IPS-15b (cell line): ENCODE results near the gene ZFY.
"Not testable (repeated sequence)": the region's sequence is repeated elsewhere in the genome, so short reads cannot be mapped to it uniquely, and the experiment has no call there.

ENCODE experiments used
- H3K27me3 ChIP-seq: one replicate; pipeline ENCODE4 v1.6.1; 2013; ENCODE audit warnings: low read length; ENCODE audit not compliant: control insufficient read depth, insufficient read depth
- H3K36me3 ChIP-seq: one replicate; pipeline ENCODE4 v1.6.1; 2013; ENCODE audit warnings: low read length; ENCODE audit not compliant: control insufficient read depth, insufficient read depth
- H3K4me1 ChIP-seq: one replicate; pipeline ENCODE4 v1.6.1; 2013; ENCODE audit warnings: mild to moderate bottlenecking, low read length; ENCODE audit not compliant: control insufficient read depth, insufficient read depth
- H3K4me3 ChIP-seq: one replicate; pipeline ENCODE4 v1.5.1; 2013; ENCODE audit warnings: low read depth, low read length
- H3K9ac ChIP-seq: one replicate; pipeline ENCODE4 v1.6.1; 2013; ENCODE audit warnings: low read depth, mild to moderate bottlenecking, low read length
- H3K9me3 ChIP-seq: one replicate; pipeline ENCODE4 v1.6.1; 2013; ENCODE audit warnings: mild to moderate bottlenecking, low read length; ENCODE audit not compliant: control insufficient read depth, insufficient read depth

The ZFY gene

DNA sequence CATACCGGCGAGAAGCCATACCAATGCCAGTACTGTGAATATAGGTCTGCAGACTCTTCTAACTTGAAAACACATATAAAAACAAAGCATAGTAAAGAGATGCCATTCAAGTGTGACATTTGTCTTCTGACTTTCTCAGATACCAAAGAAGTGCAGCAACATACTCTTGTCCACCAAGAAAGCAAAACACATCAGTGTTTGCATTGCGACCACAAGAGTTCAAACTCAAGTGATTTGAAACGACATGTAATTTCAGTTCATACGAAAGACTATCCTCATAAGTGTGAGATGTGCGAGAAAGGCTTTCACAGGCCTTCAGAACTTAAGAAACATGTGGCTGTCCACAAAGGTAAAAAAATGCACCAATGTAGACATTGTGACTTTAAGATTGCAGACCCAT is 44.1 kb downstream of the ZFY start:
- Histone ChIP-seq H3K4me1 (no peaks in the 10 kb centered on the region), H3K36me3 (no peaks in the 10 kb centered on the region), H3K4me3 (no peak overlapping the region), H3K27me3 (no peaks in the 10 kb centered on the region), H3K9ac (no peak overlapping the region), H3K9me3 (no peaks in the 10 kb centered on the region)

DNA sequence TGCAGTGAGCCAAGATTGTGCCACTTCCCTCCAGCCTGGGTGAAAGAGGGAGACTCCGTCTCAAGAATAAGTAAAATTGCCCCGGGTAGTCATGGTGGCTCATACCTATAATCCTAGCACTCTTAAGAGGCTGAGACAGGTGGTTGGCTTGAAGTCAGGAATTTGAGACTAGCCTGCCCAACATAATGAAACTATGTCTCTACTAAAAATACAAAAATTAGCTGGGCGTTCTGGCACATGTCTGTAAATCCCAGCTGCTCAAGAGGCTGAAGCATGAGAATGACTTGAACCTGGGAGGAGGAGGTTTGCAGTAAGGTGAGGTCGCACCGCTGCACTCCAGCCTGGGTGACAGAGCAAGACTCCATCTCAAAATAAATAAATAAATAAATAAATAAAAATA is 49.3 kb downstream of the ZFY start:
- Histone ChIP-seq H3K36me3 (no peaks in the 10 kb centered on the region), H3K4me1 (no peaks in the 10 kb centered on the region), H3K4me3 (no peak overlapping the region), H3K27me3 (no peaks in the 10 kb centered on the region), H3K9ac (no peak overlapping the region), H3K9me3 (no peaks in the 10 kb centered on the region)

DNA sequence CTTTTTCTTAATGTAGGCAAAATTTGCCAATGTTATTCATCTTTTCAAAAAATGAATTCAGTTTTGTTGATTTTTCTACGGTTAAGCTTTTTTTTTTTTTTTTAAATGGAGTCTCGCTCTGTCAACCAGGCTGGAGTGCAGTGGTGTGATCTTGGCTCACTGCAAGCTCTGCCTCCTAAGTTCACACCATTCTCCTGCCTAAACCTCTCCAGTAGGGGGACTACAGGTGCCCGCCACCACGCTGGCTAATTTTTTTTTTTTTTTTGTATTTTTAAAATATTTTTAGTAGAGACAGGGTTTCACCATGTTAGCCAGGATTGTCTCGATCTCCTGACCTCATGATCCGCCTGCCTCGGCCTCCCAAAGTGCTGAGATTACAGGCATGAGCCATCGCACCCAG is 52.0 kb downstream of the ZFY start:
- H3K4me1 ChIP-seq, H3K9ac ChIP-seq, H3K4me3 ChIP-seq, H3K9me3 ChIP-seq, H3K36me3 ChIP-seq, H3K27me3 ChIP-seq: not testable (repeated sequence)

DNA sequence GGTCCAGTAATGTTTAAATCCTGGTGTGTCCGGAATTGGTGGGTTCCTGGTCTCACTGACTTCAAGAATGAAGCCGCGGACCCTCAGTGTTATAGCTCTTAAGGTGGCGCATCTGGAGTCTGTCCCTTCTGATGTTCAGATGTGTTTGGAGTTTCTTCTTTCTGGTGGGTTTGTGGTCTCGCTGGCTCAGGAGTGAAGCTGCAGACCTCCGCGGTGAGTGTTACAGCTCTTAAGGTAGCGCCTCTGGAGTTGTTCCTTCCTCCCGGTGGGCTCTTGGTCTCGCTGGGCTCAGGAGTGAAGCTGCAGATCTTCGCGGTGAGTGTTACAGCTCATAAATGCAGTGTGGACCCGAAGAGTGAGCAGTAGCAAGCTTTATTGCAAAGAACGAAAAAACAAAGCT is 62.2 kb downstream of the ZFY start:
- H3K9me3 ChIP-seq, H3K36me3 ChIP-seq, H3K4me3 ChIP-seq, H3K27me3 ChIP-seq, H3K9ac ChIP-seq, H3K4me1 ChIP-seq: not testable (repeated sequence)

DNA sequence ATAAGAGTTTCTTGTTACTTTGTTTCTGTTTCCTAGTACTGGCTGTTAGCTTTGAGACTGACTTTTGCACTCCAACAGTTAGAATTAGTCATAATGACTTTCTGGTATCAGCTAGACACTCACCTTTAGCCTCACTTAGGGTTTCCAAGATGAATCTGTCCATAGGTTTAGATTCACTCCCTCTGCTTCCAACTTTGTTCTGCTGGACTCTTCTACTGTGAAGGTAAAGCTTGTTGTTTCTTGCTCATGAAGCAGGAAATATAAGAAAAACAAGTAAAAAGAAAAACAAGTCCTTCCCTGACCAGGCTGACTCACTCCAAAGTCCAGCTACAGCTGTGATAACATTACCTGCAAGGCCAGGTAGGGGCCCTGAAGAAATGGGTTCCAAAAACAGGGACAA is 67.0 kb downstream of the ZFY start:
- no peaks in the 10 kb centered on the region for H3K27me3 ChIP-seq
- no peaks in the 10 kb centered on the region for H3K4me1 ChIP-seq
- no peak overlapping the region for H3K4me3 ChIP-seq
- H3K9ac ChIP-seq = no peak overlapping the region
- no peaks in the 10 kb centered on the region for H3K9me3 ChIP-seq
- no peaks in the 10 kb centered on the region for H3K36me3 ChIP-seq

DNA sequence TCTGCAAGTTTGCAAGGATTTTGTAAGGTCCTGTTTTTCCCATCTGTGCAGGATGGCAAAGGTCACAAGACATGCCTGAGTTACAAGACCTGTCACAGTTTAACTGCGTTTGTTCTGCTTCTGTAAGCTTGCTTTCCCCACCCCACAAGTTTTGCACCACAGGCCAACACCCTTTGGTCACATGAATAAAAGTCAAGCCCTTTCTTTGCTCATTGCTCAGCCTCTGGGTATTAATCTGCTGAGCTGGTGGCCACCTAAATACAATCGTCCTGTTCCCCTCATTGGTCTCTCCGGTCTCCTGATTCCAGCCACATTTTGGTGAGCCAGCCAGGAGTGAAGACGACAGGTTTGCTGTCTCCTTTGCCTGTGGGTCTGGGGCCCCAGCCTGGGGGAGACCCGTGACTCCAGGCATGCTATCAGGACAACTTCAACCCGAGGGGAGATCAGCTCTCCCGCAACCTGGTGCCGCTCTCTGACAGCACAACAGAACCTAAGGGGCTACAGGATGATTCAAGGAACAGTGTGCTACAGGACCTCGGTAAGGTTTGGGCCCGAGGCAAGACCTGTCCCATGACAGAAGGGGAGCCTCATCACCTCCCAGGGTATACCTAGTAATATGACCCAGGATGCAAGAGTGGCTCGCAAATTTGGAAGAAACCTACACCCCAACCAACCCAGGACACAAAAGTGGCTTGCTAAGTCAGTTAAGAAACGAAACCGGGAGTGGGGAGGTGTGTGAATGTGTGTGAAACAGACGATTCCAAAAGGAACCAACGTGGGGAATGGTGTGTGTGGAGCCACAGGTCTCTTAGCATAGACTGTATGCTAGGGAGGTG is 67.7 kb downstream of the ZFY start:
- H3K4me1 ChIP-seq = no peaks in the 10 kb centered on the region
- no peaks in the 10 kb centered on the region for H3K36me3 ChIP-seq
- no peaks in the 10 kb centered on the region for H3K27me3 ChIP-seq
- H3K9ac ChIP-seq = no peak overlapping the region
- H3K4me3 ChIP-seq = no peak overlapping the region
- no peaks in the 10 kb centered on the region for H3K9me3 ChIP-seq

DNA sequence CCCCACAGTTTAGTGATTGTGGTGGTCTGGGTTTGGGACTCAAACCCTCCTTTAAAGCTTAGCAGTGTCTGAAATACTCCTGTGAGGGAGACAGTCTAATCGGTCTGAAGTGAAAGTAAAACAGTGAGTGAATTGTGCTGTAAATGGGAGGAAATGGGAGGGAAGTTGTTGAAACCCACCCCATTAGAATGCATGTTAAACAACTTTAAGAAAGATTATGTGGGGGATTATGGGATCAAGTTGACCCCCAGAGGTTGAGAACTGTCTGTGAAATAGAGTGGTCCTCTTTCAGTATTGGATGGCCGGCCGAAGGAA is 68.3 kb downstream of the ZFY start:
- no peaks in the 10 kb centered on the region for H3K4me1 ChIP-seq

DNA sequence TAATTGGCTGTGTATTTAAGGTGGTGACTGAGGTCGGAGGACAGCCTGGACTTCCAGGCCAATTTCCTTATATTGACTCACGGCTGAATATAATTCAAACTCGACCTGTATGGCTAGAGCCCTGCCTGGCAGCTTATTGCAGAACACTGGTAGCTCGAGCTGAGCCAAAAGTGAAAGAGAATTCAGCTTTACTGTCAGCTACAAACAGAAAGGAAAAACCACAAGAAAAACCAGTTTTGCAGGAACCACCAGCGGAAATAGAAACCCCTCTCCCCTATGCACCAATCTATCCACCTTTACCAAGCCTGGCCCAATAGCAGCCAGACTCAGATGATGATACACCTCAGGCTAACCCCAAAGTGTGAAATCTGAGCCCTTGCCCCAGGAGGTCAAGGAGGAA is 68.7 kb downstream of the ZFY start:
- Histone ChIP-seq H3K27me3 (no peaks in the 10 kb centered on the region), H3K4me3 (no peak overlapping the region), H3K9ac (no peak overlapping the region), H3K9me3 (no peaks in the 10 kb centered on the region), H3K36me3 (no peaks in the 10 kb centered on the region), H3K4me1 (no peaks in the 10 kb centered on the region)

More for the DNA sequence above, 68.3 kb downstream of the ZFY start:
- Histone ChIP-seq H3K36me3 (no peaks in the 10 kb centered on the region), H3K27me3 (no peaks in the 10 kb centered on the region), H3K9ac (no peak overlapping the region), H3K9me3 (no peaks in the 10 kb centered on the region), H3K4me3 (no peak overlapping the region)

DNA sequence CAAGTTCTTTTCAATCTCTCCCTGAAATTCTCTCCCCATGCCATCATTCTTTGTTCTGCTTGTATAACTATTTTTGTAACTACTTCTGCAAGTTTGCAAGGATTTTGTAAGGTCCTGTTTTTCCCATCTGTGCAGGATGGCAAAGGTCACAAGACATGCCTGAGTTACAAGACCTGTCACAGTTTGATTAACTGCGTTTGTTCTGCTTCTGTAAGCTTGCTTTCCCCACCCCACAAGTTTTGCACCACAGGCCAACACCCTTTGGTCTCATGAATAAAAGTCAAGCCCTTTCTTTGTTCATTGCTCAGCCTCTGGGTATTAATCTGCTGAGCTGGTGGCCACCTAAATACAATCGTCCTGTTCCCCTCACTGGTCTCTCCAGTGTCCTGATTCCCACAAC is 70.8 kb downstream of the ZFY start:
- H3K4me1 ChIP-seq, H3K36me3 ChIP-seq, H3K4me3 ChIP-seq, H3K9ac ChIP-seq, H3K9me3 ChIP-seq, H3K27me3 ChIP-seq: not testable (repeated sequence)

DNA sequence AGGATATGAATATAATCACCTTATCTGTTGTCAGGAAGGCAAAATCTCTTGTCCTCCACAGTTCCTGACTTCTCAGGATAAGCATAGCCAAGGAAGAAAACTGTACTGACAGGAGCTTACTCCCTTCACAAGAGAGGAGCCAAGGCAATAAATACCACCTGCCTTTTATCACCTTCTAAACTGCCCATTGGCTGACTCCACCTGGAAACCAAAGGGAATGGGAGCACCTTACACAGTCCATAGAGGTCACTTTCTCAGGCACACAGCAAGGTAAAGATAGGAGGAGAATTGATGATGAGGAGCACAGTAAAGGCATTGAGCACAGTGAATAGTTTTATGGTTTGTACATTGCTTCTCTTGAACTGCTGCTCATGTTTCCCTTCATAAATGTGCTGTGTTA is 72.8 kb downstream of the ZFY start:
- no peak overlapping the region for H3K4me3 ChIP-seq

DNA sequence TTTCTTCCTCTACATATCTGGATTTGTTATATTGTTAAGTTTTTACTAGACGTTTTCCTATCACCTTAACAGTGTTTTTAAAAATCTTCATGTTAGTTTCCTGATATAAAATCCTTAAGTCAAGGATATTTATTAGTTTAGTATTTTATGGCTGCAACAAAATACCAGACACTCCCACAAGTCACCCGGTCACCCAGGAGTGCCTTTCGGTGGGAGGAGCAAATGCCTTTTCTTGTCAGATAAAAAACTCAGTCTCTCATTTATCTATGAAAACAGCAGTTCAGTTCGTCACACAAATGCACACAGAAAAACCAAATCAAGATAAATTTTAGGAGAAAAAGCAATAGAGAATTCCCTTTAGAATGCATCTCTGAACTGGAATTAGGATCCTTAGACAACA is 77.0 kb downstream of the ZFY start:
- Histone ChIP-seq H3K4me1 (no peaks in the 10 kb centered on the region), H3K36me3 (no peaks in the 10 kb centered on the region), H3K27me3 (no peaks in the 10 kb centered on the region), H3K9me3 (no peaks in the 10 kb centered on the region), H3K9ac (no peak overlapping the region), H3K4me3 (no peak overlapping the region)

More for the DNA sequence above, 72.8 kb downstream of the ZFY start:
- H3K27me3 ChIP-seq = no peaks in the 10 kb centered on the region
- H3K36me3 ChIP-seq = no peaks in the 10 kb centered on the region
- no peaks in the 10 kb centered on the region for H3K4me1 ChIP-seq
- H3K9ac ChIP-seq = no peak overlapping the region
- no peaks in the 10 kb centered on the region for H3K9me3 ChIP-seq

DNA sequence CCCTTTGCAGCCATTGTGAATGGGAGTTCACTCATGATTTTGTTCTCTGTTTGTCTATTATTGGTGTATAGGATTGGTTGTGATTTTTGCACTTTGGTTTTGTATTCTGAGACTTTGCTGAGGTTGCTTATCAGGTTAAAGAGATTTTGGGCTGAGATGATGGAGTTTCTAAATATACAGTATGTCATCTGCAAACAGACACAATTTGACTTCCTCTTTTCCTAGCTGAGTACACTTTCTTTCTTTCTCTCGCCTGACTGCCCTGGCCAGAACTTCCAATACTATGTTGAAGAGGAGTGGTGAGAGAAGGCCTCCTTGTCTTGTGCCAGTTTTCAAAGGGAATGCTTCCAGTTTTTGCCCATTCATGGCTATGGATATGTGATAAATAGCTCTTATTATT is 81.4 kb downstream of the ZFY start:
- Histone ChIP-seq H3K9me3 (no peaks in the 10 kb centered on the region), H3K4me1 (no peaks in the 10 kb centered on the region), H3K27me3 (no peaks in the 10 kb centered on the region), H3K9ac (no peak overlapping the region), H3K4me3 (no peak overlapping the region), H3K36me3 (no peaks in the 10 kb centered on the region)
